HG03571 (cell line): Measurements from ENCODE around the gene S100A7A.

Source experiments
- ATAC-seq: cut with Tn5 transposase; IDR thresholded peaks from one replicate; pipeline ENCODE4 v1.9.1; 2021; ENCODE audit not compliant: unreplicated experiment

Gene S100A7A

GRCh38 chr1:153415850-153416570, at the start of gene S100A7A:
S100A7A (plus strand) TSS chr1:153416520; CDS start chr1:153418083, 1,563 bp downstream.
- no peak for ATAC-seq

- no peak for ATAC-seq
Measured at GRCh38 chr1:153367090-153367489, 49.2 kb upstream of the S100A7A start.

GRCh38 chr1:153368495-153368894, 47.8 kb upstream of the S100A7A start:
- no peak for ATAC-seq

GRCh38 chr1:153370146-153370545, 46.2 kb upstream of the S100A7A start:
- no peak for ATAC-seq

GRCh38 chr1:153371231-153371630, 45.1 kb upstream of the S100A7A start:
- no peak for ATAC-seq

- no peak for ATAC-seq
Measured at GRCh38 chr1:153372571-153372970, 43.7 kb upstream of the S100A7A start.

- ATAC-seq: no peak
Measured at GRCh38 chr1:153374071-153374470, 42.2 kb upstream of the S100A7A start.

- no peak for ATAC-seq
Measured at GRCh38 chr1:153375511-153375910, 40.8 kb upstream of the S100A7A start, which contains the start of gene S100A12. S100A12 (minus strand) TSS chr1:153375621; CDS start chr1:153374592, 1,029 bp downstream.

- ATAC-seq: no peak
Measured at GRCh38 chr1:153379591-153379990, 36.7 kb upstream of the S100A7A start.

- no peak for ATAC-seq
Measured at GRCh38 chr1:153380711-153381110, 35.6 kb upstream of the S100A7A start.

- ATAC-seq: no peak
Measured at GRCh38 chr1:153384958-153385580, 31.3 kb upstream of the S100A7A start.

GRCh38 chr1:153386500-153386901, 29.8 kb upstream of the S100A7A start:
- ATAC-seq: no peak

- ATAC-seq: no peak
Measured at GRCh38 chr1:153387001-153387400, 29.3 kb upstream of the S100A7A start.

- no peak for ATAC-seq
Measured at GRCh38 chr1:153387785-153388184, 28.5 kb upstream of the S100A7A start.

- ATAC-seq: no peak
Measured at GRCh38 chr1:153389401-153389800, 26.9 kb upstream of the S100A7A start.

- ATAC-seq: no peak
Measured at GRCh38 chr1:153389973-153390879, 26.1 kb upstream of the S100A7A start.

- no peak for ATAC-seq
Measured at GRCh38 chr1:153390938-153391710, 25.2 kb upstream of the S100A7A start, which contains the start of gene S100A8. S100A8 (minus strand) TSS chr1:153391073; CDS start chr1:153390535, 538 bp downstream.

- no peak for ATAC-seq
Measured at GRCh38 chr1:153392258-153392657, 24.1 kb upstream of the S100A7A start.

- ATAC-seq: no peak
Measured at GRCh38 chr1:153392822-153393221, 23.5 kb upstream of the S100A7A start.

- no peak for ATAC-seq
Measured at GRCh38 chr1:153393926-153394325, 22.4 kb upstream of the S100A7A start.

- ATAC-seq: no peak
Measured at GRCh38 chr1:153394391-153394790, 21.9 kb upstream of the S100A7A start.
